AG04450 (cell line): Measurements from ENCODE around the gene RPL15. TPM values are rescaled to one million over a fixed set of nuclear protein-coding genes. Genes with fewer than 3 reads are reported as not detected.

Source experiments
- CTCF ChIA-PET: fragments of 300-600, 350-600 bp; formaldehyde crosslinking; extraction: SDS; loops from one replicate; lab custom pipeline; 2022; ENCODE audit warnings: antibody characterized with exemption, inconsistent platforms; lab: Charles Lee
- POLR2A ChIA-PET: fragments of 350-600 bp; formaldehyde crosslinking; extraction: SDS; loops from one replicate; lab custom pipeline; 2021; ENCODE audit warnings: antibody characterized with exemption, inconsistent platforms; lab: Yijun Ruan, JAX
- DNase-seq: peaks from one replicate; pipeline ENCODE4 v3.0.0-alpha.2; 2011; ENCODE audit warnings: low read depth, low spot score
- H3K27ac ChIP-seq: one replicate; pipeline ENCODE4 v1.5.1; 2012; ENCODE audit warnings: low read depth, low read length, control low read depth
- H3K27me3 ChIP-seq: one replicate; pipeline ENCODE4 v1.6.0; 2012; ENCODE audit warnings: low read length; ENCODE audit not compliant: control insufficient read depth, insufficient read depth
- H3K4me3 ChIP-seq: 2 replicates; pipeline ENCODE4 v1.5.1; 2011; ENCODE audit warnings: mild to moderate bottlenecking, low read depth, low read length, control low read depth
- H3K9me3 ChIP-seq: 2 replicates; pipeline ENCODE4 v1.5.1; 2012; ENCODE audit warnings: low read length; ENCODE audit not compliant: control insufficient read depth, insufficient read depth
- polyA plus RNA-seq: library from polyadenylated mRNA; depleted of rRNA; stranded (reverse); fragments of >200 nt; gene quantifications from 2 replicates; pipeline ENCODE4 v1.2.3, GENCODE V29; 2011
- TF ChIP-seq, protein P1 (sequence below): IDR thresholded peaks from 2 replicates; pipeline ENCODE4 v1.5.1; 2011; ENCODE audit warnings: low read depth, low read length, control low read depth, inconsistent platforms

The RPL15 gene
- polyA plus RNA-seq, 1 experiment, result 3,614 TPM

DNA sequence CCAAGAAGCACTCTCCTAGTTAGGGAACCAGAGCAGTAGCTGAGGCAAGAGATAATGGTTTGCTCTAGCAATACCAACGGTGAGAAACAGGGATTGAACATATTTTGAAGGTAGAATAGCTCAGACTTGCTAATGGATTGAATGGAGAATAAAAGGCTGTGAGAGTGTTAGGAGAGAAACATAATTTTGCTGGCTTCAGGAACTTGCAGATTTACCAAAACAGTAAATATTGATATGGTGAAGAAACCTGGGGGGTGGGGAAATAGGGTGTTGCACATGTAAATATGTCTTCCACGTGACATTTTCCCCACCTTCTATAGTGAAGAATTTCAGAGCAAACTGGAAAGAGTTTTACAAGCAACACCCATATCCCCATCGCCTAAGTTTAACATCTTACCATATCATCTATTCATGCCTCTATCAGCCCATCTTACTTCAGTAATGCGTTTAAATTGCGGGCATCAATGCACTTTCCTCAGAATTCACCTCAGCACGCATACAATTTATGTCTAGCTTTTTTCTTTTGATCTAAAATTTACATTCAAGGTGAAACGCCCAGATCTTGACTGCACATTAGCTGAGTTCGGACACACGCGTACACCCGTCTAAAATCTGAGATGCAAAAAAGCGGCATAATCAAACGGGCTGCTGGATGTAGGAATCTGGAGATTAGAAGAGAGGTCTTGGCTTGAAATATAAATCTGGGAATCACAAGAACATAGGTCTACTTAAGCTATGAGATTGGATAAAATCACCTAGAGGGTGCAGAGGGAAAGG is 27.3 kb downstream of the RPL15 start:
- H3K27ac ChIP-seq, result no peak overlapping the region
- no peaks in the 10 kb centered on the region for H3K9me3 ChIP-seq
- H3K4me3 ChIP-seq, result peak overlapping the region; percentile 74
- TF ChIP-seq, protein P1, sequence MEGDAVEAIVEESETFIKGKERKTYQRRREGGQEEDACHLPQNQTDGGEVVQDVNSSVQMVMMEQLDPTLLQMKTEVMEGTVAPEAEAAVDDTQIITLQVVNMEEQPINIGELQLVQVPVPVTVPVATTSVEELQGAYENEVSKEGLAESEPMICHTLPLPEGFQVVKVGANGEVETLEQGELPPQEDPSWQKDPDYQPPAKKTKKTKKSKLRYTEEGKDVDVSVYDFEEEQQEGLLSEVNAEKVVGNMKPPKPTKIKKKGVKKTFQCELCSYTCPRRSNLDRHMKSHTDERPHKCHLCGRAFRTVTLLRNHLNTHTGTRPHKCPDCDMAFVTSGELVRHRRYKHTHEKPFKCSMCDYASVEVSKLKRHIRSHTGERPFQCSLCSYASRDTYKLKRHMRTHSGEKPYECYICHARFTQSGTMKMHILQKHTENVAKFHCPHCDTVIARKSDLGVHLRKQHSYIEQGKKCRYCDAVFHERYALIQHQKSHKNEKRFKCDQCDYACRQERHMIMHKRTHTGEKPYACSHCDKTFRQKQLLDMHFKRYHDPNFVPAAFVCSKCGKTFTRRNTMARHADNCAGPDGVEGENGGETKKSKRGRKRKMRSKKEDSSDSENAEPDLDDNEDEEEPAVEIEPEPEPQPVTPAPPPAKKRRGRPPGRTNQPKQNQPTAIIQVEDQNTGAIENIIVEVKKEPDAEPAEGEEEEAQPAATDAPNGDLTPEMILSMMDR, result no peak
- ChIA-PET POLR2A (interaction anchor here (0.7 to 1.2 kb wide), 2 partner anchors 20 to 27 kb away, joined by 4 to 12 read pairs; partner anchors contain the start of genes NKIRAS1 and RPL15), CTCF (no interaction called here)
- no peak for DNase-seq
- H3K27me3 ChIP-seq, result no peaks in the 10 kb centered on the region

DNA sequence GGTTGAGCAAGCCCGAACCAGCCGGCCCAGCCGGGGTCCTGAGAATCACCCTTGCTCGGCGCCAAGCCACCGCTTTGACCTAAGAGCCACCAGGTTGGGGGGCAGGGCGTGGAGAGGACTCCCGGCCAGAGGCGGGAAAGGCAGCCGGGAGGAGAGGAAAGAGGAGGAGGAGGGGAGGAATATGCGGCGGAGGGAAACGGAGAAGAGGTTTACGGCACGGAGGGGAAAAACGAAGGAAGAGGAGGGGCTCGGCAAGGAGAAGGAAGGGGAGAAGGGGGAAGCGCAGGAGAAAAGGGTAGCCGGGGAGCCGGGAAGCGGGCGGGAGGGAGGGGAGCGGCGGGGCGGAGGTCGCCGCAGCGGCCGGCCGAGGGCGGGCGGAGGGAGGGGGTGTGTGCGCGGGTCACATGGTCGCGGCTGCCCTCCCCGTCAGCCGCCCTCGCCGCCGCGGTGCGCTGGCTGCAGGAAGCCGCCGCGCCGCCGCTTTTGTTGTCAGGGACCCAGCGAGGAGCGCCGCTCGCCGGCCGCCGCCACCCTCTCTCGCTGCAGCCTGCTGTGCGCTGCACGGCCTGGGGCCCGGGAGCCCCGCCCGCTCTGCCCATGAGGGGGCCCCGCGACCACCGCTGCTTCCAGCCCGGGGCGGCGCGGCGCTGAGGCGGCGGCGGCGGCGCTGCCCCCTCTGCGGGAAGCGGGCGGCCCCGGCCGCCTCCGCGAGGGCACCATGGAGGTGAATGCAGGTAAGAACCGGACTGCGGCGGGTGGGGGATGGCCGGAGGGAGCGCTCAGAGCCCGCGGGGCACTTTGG is 28.1 kb downstream of the RPL15 start, which contains the start of gene NR1D2:
Gene NR1D2, plus strand, starts transcription at position 426 of the 802 bp plus-strand sequence. Its CDS starts 293 bp downstream, at position 719.
- CTCF ChIA-PET, result no interaction called here

DNA sequence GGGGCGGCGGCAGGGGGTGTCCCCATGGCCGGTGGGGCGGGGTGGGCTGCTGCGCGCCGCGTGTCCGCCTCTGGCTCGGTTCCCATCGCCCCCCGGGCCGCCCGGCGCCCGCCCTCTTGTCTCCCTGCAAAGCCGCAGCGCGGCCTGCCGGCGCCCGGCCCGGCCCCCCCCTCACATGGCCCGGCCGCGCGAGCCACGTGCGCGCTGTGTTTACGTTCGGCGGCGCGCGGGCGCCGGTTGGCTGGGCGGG is 28.7 kb downstream of the RPL15 start:
- DNase-seq, result no peak
- ChIA-PET CTCF (no interaction called here), POLR2A (interaction anchor here (1.1 to 1.3 kb wide), 2 partner anchors 22 to 29 kb away, joined by 17 to 33 read pairs; partner anchors contain the start of genes NKIRAS1 and RPL15)
- TF ChIP-seq, protein P1, result no peak
- Histone ChIP-seq H3K27me3 (no peaks in the 10 kb centered on the region), H3K27ac (peak overlapping the region; percentile 39), H3K4me3 (peak overlapping the region; percentile 74), H3K9me3 (no peaks in the 10 kb centered on the region)

More for the DNA sequence above, 28.1 kb downstream of the RPL15 start, which contains the start of gene NR1D2:
- TF ChIP-seq, protein P1, result no peak
- POLR2A ChIA-PET, result interaction anchor here (1.2 kb wide), 1 partner anchor 28 kb away, joined by 12 read pairs; the partner anchor contains the start of genes NKIRAS1 and RPL15
- H3K4me3 ChIP-seq, result peak within 1 kb of the TSS; percentile 86
- H3K27me3 ChIP-seq, result no peaks in the 10 kb centered on the region
- peak within 1 kb of the TSS; percentile 91 for H3K27ac ChIP-seq
- H3K9me3 ChIP-seq, result no peaks in the 10 kb centered on the region
- peak; percentile 34 for DNase-seq

DNA sequence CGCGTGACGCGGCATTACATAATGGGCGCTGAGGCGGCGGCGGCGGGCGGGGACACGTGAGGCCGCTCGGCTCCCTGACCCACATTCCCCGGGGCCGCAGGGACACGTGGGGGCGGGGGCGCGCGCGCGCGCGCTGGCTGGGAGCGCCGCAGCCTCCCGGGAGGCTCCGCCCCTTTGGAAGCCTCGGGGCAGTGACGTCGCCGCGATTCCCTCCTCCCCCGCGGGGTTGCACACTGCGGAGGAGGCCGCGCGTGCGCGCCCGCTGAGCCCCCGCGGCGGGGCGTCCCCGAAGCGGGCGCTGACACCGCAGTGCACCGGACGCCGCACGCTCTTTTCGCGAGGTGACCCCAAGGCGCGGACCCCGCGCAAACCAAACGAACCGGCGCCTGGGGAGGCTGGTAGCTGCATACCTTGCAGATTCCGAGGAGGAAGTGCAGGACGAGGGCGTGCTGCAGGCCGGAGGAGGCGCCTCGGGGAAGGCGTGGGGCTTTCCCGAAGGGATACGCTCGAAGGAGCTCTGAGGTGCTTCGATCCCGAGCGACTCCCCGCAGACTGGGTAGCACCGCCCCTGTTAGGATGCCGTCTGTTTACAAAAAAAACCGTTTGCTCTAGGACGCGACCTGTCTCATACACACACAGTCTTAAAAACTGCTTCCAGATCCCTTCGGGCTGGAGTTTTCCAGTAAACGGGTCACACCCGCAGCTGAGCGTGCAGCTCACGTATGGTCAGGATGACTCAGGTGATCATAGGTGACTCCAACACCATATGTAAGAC is 29.2 kb downstream of the RPL15 start:
- Histone ChIP-seq H3K9me3 (no peaks in the 10 kb centered on the region), H3K4me3 (peak overlapping the region; percentile 86), H3K27me3 (no peaks in the 10 kb centered on the region), H3K27ac (peak overlapping the region; percentile 91)
- TF ChIP-seq, protein P1, result no peak
- DNase-seq, result peak; percentile 77
- POLR2A ChIA-PET, result interaction anchor here (0.6 to 1.3 kb wide), 6 partner anchors 9 to 218 kb away, joined by 3 to 33 read pairs (median 3); partner anchors contain the start of genes NKIRAS1 and RPL15
- CTCF ChIA-PET, result interaction anchor here (0.7 to 1.4 kb wide), 2 partner anchors 12 to 57 kb away, joined by 4 read pairs; no protein-coding TSS in a partner anchor
